K562 (cell line): ENCODE data around the gene COQ5. TPM values are rescaled to one million over a fixed set of nuclear protein-coding genes. Genes with fewer than 3 reads are reported as not detected.

ENCODE experiments used
- ADNP ChIP-seq: fragments of 200-800 bp; sonication (Bioruptor generic); IDR thresholded peaks from 2 replicates; pipeline ENCODE4 v1.6.1; 2016; ENCODE audit warnings: missing genetic modification characterization, missing compliant biosample characterization
- BRF2 ChIP-seq: IDR thresholded peaks from 3 replicates; pipeline ENCODE4 v1.6.1; 2011; ENCODE audit warnings: borderline replicate concordance, mild to moderate bottlenecking; ENCODE audit not compliant: insufficient read length, insufficient read depth
- C11orf30 ChIP-seq: fragments of 450-650 bp; IDR thresholded peaks from 2 replicates; pipeline ENCODE4 v1.6.1; 2016; ENCODE audit warnings: low read depth, mild to moderate bottlenecking
- COPS2 ChIP-seq: fragments of 450-650 bp; conservative IDR thresholded peaks from 2 replicates; pipeline ENCODE4 v1.6.1; 2016; ENCODE audit warnings: mild to moderate bottlenecking, moderate library complexity
- DMBX1 ChIP-seq: fragments of 250-450 bp; sonication (Bioruptor Pico); IDR thresholded peaks from 2 replicates; pipeline ENCODE4 v1.8.0; 2022; ENCODE audit warnings: inconsistent platforms, mild to moderate bottlenecking, moderate library complexity, borderline replicate concordance
- DPF2 ChIP-seq: fragments of 450-650 bp; IDR thresholded peaks from 2 replicates; pipeline ENCODE4 v1.6.1; 2016
- ESRRA ChIP-seq: fragments of 450-650 bp; IDR thresholded peaks from 2 replicates; pipeline ENCODE4 v1.6.1; 2014; ENCODE audit warnings: low read depth, mild to moderate bottlenecking, moderate library complexity, borderline replicate concordance
- HIVEP1 ChIP-seq: fragments of 250-450 bp; sonication (Bioruptor Pico); IDR thresholded peaks from 2 replicates; pipeline ENCODE4 v1.4.0; 2020; ENCODE audit warnings: mild to moderate bottlenecking
- HMBOX1 ChIP-seq: sonication (generic); IDR thresholded peaks from 2 replicates; pipeline ENCODE4 v1.6.1; 2016
- HMG20B ChIP-seq: fragments of 250-450 bp; sonication (Bioruptor Pico); IDR thresholded peaks from 2 replicates; pipeline ENCODE4 v1.5.0; 2021; ENCODE audit warnings: mild to moderate bottlenecking
- KLF16 ChIP-seq: IDR thresholded peaks from 2 replicates; pipeline ENCODE4 v1.6.1; 2016; ENCODE audit warnings: antibody characterized with exemption
- NFE2L1 ChIP-seq: fragments of 450-650 bp; IDR thresholded peaks from 2 replicates; pipeline ENCODE4 v1.6.1; 2016; ENCODE audit warnings: missing genetic modification characterization, low read depth, mild to moderate bottlenecking, missing compliant biosample characterization, moderate library complexity, borderline replicate concordance
- NKRF ChIP-seq: fragments of 450-650 bp; IDR thresholded peaks from 2 replicates; pipeline ENCODE4 v1.6.1; 2016; ENCODE audit warnings: borderline replicate concordance
- RBFOX2 ChIP-seq: fragments of 200-400 bp; formaldehyde crosslinking; IDR thresholded peaks from 2 replicates; pipeline ENCODE4 v1.6.1; 2017; ENCODE audit warnings: low read depth, mild to moderate bottlenecking, low read length, moderate library complexity
- SAFB ChIP-seq: fragments of 200-400 bp; formaldehyde crosslinking; IDR thresholded peaks from 2 replicates; pipeline ENCODE4 v1.6.1; 2017; ENCODE audit warnings: low read depth, low read length, borderline replicate concordance
- SMARCA4 ChIP-seq: fragments of 450-650 bp; IDR thresholded peaks from 2 replicates; pipeline ENCODE4 v1.6.1; 2016
- TBL1XR1 ChIP-seq, 2 experiments: IDR thresholded peaks; 2 replicates each; pipeline ENCODE4 v1.6.1; 2012; ENCODE audit warnings: improper control_type of control experiment in 2 of 2, low read length in 2 of 2, mild to moderate bottlenecking in 1 of 2
- TCF3 ChIP-seq: sonication (generic); formaldehyde crosslinking; IDR thresholded peaks from 2 replicates; pipeline ENCODE4 v1.4.0; 2020; ENCODE audit warnings: mild to moderate bottlenecking, missing genetic modification reagents
- ZNF561 ChIP-seq: fragments of 450-650 bp; formaldehyde crosslinking; conservative IDR thresholded peaks from 2 replicates; pipeline ENCODE4 v1.4.0; 2020; ENCODE audit warnings: mild to moderate bottlenecking, moderate library complexity
- ZSCAN32 ChIP-seq: fragments of 450-650 bp; formaldehyde crosslinking; IDR thresholded peaks from 2 replicates; pipeline ENCODE4 v1.4.0; 2020; ENCODE audit warnings: mild to moderate bottlenecking, moderate library complexity
- polyA plus RNA-seq, 8 experiments: library from polyadenylated mRNA; depleted of rRNA in 4 of 8; stranded (reverse) in 5 of 8; unstranded in 3 of 8; fragments of >200 nt; fragmentation: Nextera tagmentation in 2 of 8; fragmentation: Illumina TruSeq in 1 of 8; extraction: Ambion mirVana in 2 of 8; extraction: Trizol in 1 of 8; gene quantifications; 2 replicates each; pipeline versions ENCODE4 v1.2.1 to v1.2.3, GENCODE V29; 2011 to 2014; ENCODE audit warnings: inconsistent platforms in 1 of 8, missing spikeins in 1 of 8
- total RNA-seq, 7 experiments: library from RNA; depleted of rRNA in 6 of 7; stranded (reverse); fragments of >200 nt in 6 of 7; fragmentation: Illumina TruSeq in 2 of 7; extraction: Trizol in 2 of 7; gene quantifications; 2 replicates each; pipeline versions ENCODE4 v1.2.1 to v1.2.3, GENCODE V29; 2011 to 2021; ENCODE audit warnings: low replicate concordance in 1 of 7
- TF ChIP-seq, protein P1 (sequence below): fragments of 450-650 bp; IDR thresholded peaks from 2 replicates; pipeline ENCODE4 v1.7.1; 2018; ENCODE audit warnings: mild to moderate bottlenecking, low read depth; ENCODE audit not compliant: partially characterized antibody
- TF ChIP-seq, protein P2 (sequence below), 2 experiments: fragments of 450-650 bp in 1 of 2; sonication (generic) in 1 of 2; formaldehyde crosslinking; conservative IDR thresholded peaks; 2 replicates each; pipeline versions ENCODE4 v1.4.0 to v1.8.1; 2020 to 2022; ENCODE audit warnings: mild to moderate bottlenecking in 1 of 2, missing genetic modification reagents in 1 of 2

The COQ5 gene
- total and polyA plus RNA-seq, 9 of the 15 experiments (the other 6 are each of a cell fraction or from before 2014, with no cell fraction given): 19.2 to 59.7 (median 30.4) TPM

DNA sequence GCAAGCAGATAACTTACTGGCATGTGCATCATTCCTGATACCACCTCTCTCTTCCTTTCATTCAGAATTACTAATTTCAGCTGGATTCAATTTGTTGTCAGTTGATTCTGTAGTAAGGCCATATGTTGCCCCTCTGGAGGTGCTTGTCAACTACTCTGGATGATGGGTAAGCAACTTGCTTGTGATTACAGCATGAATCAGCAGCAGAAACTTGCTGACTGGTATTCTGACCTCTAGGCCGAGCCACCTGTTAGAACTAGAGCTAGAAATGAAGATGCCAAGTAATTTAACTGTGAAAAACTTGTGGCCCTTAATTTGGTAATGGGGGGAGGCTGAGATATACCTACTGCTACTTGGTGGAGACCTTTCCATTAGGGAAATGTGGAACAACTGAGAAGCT is 10.3 kb upstream of the COQ5 start (continued):
- TF ChIP-seq, protein P1, sequence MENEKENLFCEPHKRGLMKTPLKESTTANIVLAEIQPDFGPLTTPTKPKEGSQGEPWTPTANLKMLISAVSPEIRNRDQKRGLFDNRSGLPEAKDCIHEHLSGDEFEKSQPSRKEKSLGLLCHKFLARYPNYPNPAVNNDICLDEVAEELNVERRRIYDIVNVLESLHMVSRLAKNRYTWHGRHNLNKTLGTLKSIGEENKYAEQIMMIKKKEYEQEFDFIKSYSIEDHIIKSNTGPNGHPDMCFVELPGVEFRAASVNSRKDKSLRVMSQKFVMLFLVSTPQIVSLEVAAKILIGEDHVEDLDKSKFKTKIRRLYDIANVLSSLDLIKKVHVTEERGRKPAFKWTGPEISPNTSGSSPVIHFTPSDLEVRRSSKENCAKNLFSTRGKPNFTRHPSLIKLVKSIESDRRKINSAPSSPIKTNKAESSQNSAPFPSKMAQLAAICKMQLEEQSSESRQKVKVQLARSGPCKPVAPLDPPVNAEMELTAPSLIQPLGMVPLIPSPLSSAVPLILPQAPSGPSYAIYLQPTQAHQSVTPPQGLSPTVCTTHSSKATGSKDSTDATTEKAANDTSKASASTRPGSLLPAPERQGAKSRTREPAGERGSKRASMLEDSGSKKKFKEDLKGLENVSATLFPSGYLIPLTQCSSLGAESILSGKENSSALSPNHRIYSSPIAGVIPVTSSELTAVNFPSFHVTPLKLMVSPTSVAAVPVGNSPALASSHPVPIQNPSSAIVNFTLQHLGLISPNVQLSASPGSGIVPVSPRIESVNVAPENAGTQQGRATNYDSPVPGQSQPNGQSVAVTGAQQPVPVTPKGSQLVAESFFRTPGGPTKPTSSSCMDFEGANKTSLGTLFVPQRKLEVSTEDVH: no peak
- TF ChIP-seq HMG20B (CRISPR knock-in tag) (no peak), KLF16 (no peak), NFE2L1 (no peak), ZNF561 (CRISPR knock-in tag) (no peak), C11orf30 (peak; percentile 96), NKRF (no peak), TCF3 (CRISPR knock-in tag) (0 out of 2 replicates have a peak, but pooled peaks have one; percentile 12), ESRRA (no peak), ZSCAN32 (CRISPR knock-in tag) (no peak), SAFB (no peak), SMARCA4 (peak; percentile 46; the same call in 1 of the 2 replicates), DPF2 (peak; percentile 22; the same call in 1 of the 2 replicates), BRF2 (no peak), ADNP (tag) (no peak), HIVEP1 (CRISPR knock-in tag) (no peak), DMBX1 (CRISPR knock-in tag) (no peak), HMBOX1 (peak; percentile 60), RBFOX2 (no peak), TBL1XR1 (IDR thresholded peaks at IDR 0.05; ENCODE audit: low read length in 2 of 2) (peak in 1 of 2 experiments; percentile 28; a peak in 1 of 4 replicates), COPS2 (no peak)
- TF ChIP-seq, protein P2, sequence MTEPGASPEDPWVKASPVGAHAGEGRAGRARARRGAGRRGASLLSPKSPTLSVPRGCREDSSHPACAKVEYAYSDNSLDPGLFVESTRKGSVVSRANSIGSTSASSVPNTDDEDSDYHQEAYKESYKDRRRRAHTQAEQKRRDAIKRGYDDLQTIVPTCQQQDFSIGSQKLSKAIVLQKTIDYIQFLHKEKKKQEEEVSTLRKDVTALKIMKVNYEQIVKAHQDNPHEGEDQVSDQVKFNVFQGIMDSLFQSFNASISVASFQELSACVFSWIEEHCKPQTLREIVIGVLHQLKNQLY (CRISPR knock-in tag; conservative IDR thresholded peaks at IDR 0.05): no peak
